Left colon (tissue), 2 donors: ENCODE results near the gene C1QTNF7. TPM values are rescaled to one million over a fixed set of nuclear protein-coding genes. Genes with fewer than 3 reads are reported as not detected.

ENCODE experiments used
- ATAC-seq: fragments of 200-7000 bp; cut with Tn5 transposase; one replicate; pipeline ENCODE4 v1.9.1; 2020; ENCODE audit warnings: mild to moderate bottlenecking, moderate library complexity
- DNase-seq, 2 donors: peaks; one replicate each; pipeline ENCODE4 v3.0.0-alpha.2; 2020
- intact Hi-C, 2 donors: fragments of 100-400 bp; cut with DNase I in 1 of 2; cut with micrococcal nuclease in 1 of 2; formaldehyde crosslinking; loops; one replicate each; pipeline versions ENCODE4 v1.11.2 to v1.14.0; 2022; cut with DNase I, micrococcal nuclease
- total RNA-seq, 2 donors: library from RNA; stranded (reverse); fragmentation: NEBNext Ultra II Directional; extraction: Animal tissue kit (Norgen Biotek cat#: 25700); gene quantifications; one replicate each; pipeline ENCODE4 v1.2.1, GENCODE V29; 2021
- donor health status: DM: no; HTN: no; CAD: no.
- donor health status: DM: yes; HTN: yes; CAD: no.

Gene C1QTNF7
- total RNA-seq, 2 donors from 2014 or later = 1.5 to 4.0 TPM

DNA sequence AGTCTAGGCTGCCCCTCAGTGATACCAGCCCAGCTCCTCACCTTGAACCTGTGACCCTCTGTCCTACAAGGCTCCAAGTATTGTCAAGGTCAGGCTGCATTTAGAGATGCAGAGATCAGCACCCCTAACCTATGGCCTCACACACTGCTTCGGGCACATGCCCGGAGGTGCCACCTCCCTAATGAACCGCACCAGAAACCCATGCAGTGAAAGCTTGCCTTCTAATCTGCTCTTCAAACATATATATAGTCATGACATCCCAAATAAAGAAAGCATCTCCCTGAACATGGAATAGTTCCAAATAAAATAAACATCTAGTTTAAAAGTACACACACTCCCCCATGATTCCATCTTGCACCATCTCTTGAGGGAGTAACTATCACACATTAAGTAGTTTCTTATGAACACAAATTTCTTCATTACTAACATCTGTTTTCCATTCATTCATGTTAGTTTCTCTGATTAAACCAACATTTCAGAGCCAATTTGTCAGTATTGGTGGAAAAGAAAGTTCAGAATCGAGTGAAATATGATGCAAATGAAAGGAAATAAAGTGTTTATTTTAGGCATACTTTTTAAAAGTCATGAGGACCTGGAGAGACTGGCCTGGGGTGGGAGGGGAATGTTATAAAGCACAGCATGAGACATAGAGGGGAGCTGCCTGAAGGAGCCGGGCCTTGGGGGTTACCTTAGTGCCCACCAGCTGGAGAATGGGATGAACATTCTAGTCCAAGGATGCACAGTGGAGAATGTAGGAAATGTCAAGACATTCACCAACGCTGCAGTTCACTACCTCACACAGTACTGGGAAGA lies 61.0 kb downstream of the C1QTNF7 start:
- ATAC-seq (no peak), DNase-seq (no peak)
- intact Hi-C loops = no loop called here

DNA sequence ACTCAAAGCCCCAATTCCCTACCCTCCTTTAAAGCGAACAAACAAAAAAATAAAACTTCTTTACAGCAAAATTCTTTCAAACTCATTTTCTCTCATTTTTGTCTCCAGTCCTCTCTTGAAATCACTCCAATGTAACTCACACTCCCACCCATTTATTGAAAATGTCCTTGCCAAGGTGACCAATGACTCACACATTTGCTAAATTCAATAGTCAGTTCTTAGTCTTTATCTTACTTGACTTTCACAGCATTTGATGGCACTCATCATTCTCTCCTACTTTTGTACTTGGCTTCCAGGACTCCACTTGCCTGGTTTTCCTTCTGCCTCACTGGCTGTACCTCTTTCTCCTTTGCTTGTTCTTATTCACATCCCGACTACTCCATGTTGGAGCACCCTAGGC lies 61.7 kb downstream of the C1QTNF7 start:
- no peak for ATAC-seq
- intact Hi-C loops = no loop called here
- DNase-seq = no peak

DNA sequence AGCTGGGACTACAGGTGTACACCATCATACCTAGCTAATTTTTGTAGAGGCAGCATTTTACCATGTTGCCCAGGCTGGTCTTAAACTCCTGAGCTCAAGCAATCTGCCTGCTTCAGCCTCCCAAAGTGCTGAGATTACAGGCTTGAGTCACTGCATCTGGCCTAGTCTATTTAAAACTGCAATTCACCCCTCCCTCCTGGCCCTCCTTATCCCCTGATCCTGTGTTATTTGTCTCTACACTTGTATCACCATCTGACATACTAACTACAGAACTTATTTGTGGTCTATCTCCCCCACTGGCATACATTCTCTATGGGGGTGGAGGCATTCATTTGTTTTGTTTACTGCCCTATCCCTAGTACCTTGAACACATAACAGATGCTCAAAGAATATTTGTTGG lies 65.6 kb downstream of the C1QTNF7 start:
- ATAC-seq (no peak), DNase-seq (no peak)
- intact Hi-C loops = no loop called here

DNA sequence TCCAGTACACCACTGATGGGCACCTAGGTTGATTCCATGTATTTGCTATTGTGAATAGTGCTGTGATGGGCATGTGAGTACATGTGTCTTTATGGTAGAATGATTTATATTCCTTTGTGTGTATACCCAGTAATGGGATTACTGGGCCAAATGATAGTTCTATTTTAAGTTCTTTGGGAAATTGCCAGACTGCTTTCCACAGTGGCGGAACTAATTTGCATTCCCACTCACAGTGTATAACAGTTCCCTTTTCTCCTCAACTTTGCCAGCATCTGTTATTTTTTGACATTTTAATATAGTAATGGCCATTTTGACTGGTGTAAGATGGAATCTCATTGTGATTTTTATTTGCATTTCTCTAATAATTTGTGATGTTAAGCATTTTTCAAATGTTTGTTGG lies 67.8 kb downstream of the C1QTNF7 start:
- DNase-seq (no peak), ATAC-seq (no peak)
- intact Hi-C loops = no loop called here

Other genes with a start within 250 kb of the C1QTNF7 start
- gene CC2D2A, start 41.8 kb downstream of the C1QTNF7 start, total RNA-seq = 1 to 10 TPM; 4.8 to 8.6 TPM
- 10 to 100 TPM; 48.2 to 59.2 TPM for gene FBXL5, start 227.3 kb downstream of the C1QTNF7 start, total RNA-seq